Uterus (tissue), 2 donors: ENCODE data around the gene BMP5.

Source experiments
- CTCF ChIP-seq, 4 experiments: fragments of 200-600 bp in 2 of 4; fragments of 450-650 bp in 2 of 4; sonication (generic) in 2 of 4; IDR thresholded peaks; one replicate each; pipeline ENCODE4 v1.5.1; 2016 to 2019; ENCODE audit warnings: antibody characterized with exemption in 4 of 4, mild to moderate bottlenecking in 2 of 4, moderate library complexity in 1 of 4
- POLR2A ChIP-seq, 2 donors: fragments of 450-650 bp; IDR thresholded peaks; one replicate each; pipeline ENCODE4 v1.6.1; 2016; ENCODE audit warnings: antibody characterized with exemption in 2 of 2, mild to moderate bottlenecking in 1 of 2, moderate library complexity in 1 of 2

DNA sequence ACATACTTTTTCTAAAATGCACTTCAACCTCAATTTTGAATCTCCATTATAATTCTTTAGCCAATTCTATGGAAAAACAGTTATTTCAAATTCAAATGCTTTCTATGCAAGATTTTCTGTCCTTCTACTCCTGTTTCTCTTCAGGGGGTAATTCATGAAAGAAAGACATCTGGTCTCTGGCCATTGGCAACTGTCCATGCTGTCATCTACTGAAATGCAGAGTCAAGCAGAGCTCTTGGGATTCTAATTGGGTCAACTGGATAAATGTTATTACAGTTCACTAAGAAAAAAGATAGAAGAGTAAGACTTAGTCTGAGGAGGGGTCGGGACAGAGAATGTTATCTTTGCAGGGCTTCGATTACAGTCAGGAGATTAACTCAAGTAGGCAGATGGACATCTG is 22.0 kb upstream of the BMP5 start:
- TF ChIP-seq CTCF (IDR thresholded peaks at IDR 0.05) (no peak), POLR2A (IDR thresholded peaks at IDR 0.05) (no peak)
